NOMO-1 treated with dmso at 0.1 percent for 144 hours (cell line): ENCODE results near the gene MYO1B.
"Not testable (repeated sequence)": the region's sequence is repeated elsewhere in the genome, so short reads cannot be mapped to it uniquely, and the experiment has no call there.

ENCODE experiments used
- DNase-seq: peaks from one replicate; lab custom pipeline; 2025; ENCODE audit not compliant: unreplicated experiment; lab: John Stamatoyannopoulos, UW

Gene MYO1B

GRCh38 chr2:191446910-191447309 is 201.7 kb downstream of the MYO1B start:
- DNase-seq: no peak

- DNase-seq: no peak
These were observed 205.9 kb downstream of the MYO1B start for GRCh38 chr2:191451116-191451515.

GRCh38 chr2:191452065-191452464 is 206.9 kb downstream of the MYO1B start:
- no peak for DNase-seq

- no peak for DNase-seq
These were observed 208.6 kb downstream of the MYO1B start for GRCh38 chr2:191453761-191454160.

GRCh38 chr2:191456506-191456905 is 211.3 kb downstream of the MYO1B start:
- not testable (repeated sequence) for DNase-seq

- no peak for DNase-seq
These were observed 214.0 kb downstream of the MYO1B start for GRCh38 chr2:191459158-191459557.

- no peak for DNase-seq
These were observed 217.2 kb downstream of the MYO1B start for GRCh38 chr2:191462370-191462769.

GRCh38 chr2:191463790-191464189 is 218.6 kb downstream of the MYO1B start:
- no peak for DNase-seq

GRCh38 chr2:191465766-191466420 is 220.7 kb downstream of the MYO1B start:
- DNase-seq: no peak

GRCh38 chr2:191467113-191467512 is 221.9 kb downstream of the MYO1B start:
- DNase-seq: no peak

- no peak for DNase-seq
These were observed 225.1 kb downstream of the MYO1B start for GRCh38 chr2:191470306-191470705.

GRCh38 chr2:191474464-191474863 is 229.3 kb downstream of the MYO1B start:
- DNase-seq: no peak
